Loucy (cell line): Measurements from ENCODE around the gene GPC3.

Source experiments
- H2AFZ ChIP-seq: fragments of 200-600 bp; sonication (generic); 2 replicates; pipeline ENCODE4 v1.6.0; 2016; ENCODE audit warnings: antibody characterized with exemption, mild to moderate bottlenecking, low read length, moderate library complexity
- H3F3A ChIP-seq: fragments of 200-600 bp; 2 replicates; pipeline ENCODE4 v1.6.0; 2016; ENCODE audit warnings: antibody characterized with exemption, low read depth, mild to moderate bottlenecking
- H3K27me3 ChIP-seq: fragments of 200-600 bp; sonication (generic); 2 replicates; pipeline ENCODE4 v1.6.1; 2014; ENCODE audit warnings: low read length, mild to moderate bottlenecking; ENCODE audit not compliant: insufficient read depth, poor library complexity, severe bottlenecking
- H3K36me3 ChIP-seq: fragments of 200-600 bp; sonication (generic); 2 replicates; pipeline ENCODE4 v1.6.1; 2016; ENCODE audit warnings: low read length; ENCODE audit not compliant: insufficient read depth
- H3K4me1 ChIP-seq: fragments of 200-600 bp; sonication (generic); 2 replicates; pipeline ENCODE4 v1.5.1; 2014; ENCODE audit warnings: low read length, mild to moderate bottlenecking; ENCODE audit not compliant: insufficient read depth, poor library complexity, severe bottlenecking
- H3K4me2 ChIP-seq: fragments of 200-600 bp; sonication (generic); 2 replicates; pipeline ENCODE4 v1.6.0; 2014; ENCODE audit warnings: antibody characterized with exemption, low read length, low read depth, mild to moderate bottlenecking; ENCODE audit not compliant: poor library complexity, severe bottlenecking
- H3K4me3 ChIP-seq: fragments of 200-600 bp; sonication (generic); 2 replicates; pipeline ENCODE4 v1.5.1; 2014; ENCODE audit warnings: low read length, mild to moderate bottlenecking, mixed read lengths; ENCODE audit not compliant: poor library complexity, severe bottlenecking
- H3K79me2 ChIP-seq: fragments of 200-600 bp; sonication (generic); 2 replicates; pipeline ENCODE4 v1.6.1; 2014; ENCODE audit warnings: low read length; ENCODE audit not compliant: insufficient read depth
- H3K9ac ChIP-seq: fragments of 200-600 bp; sonication (generic); 2 replicates; pipeline ENCODE4 v1.6.0; 2014; ENCODE audit warnings: mild to moderate bottlenecking, low read depth, low read length, moderate library complexity; ENCODE audit not compliant: poor library complexity, severe bottlenecking
- H3K9me2 ChIP-seq: fragments of 200-600 bp; sonication (generic); replicated peaks from 2 replicates; pipeline ENCODE4 v1.6.1; 2016; ENCODE audit warnings: low read depth, low read length, mixed read lengths
- H3K9me3 ChIP-seq: fragments of 200-600 bp; sonication (generic); 2 replicates; pipeline ENCODE4 v1.6.1; 2014; ENCODE audit warnings: mild to moderate bottlenecking, antibody characterized with exemption, low read length, low read depth; ENCODE audit not compliant: insufficient read depth
- H4K20me1 ChIP-seq: fragments of 200-600 bp; sonication (generic); 2 replicates; pipeline ENCODE4 v1.6.0; 2014; ENCODE audit warnings: antibody characterized with exemption, low read length, mild to moderate bottlenecking; ENCODE audit not compliant: insufficient read depth, poor library complexity, severe bottlenecking
- CTCF ChIP-seq: fragments of 200-600 bp; sonication (generic); conservative IDR thresholded peaks from 2 replicates; pipeline ENCODE4 v1.5.1; 2014; ENCODE audit warnings: mild to moderate bottlenecking, antibody characterized with exemption, low read length
- EZH2phosphoT487 ChIP-seq: fragments of 200-600 bp; IDR thresholded peaks from 2 replicates; pipeline ENCODE4 v1.6.1; 2018; ENCODE audit warnings: antibody characterized with exemption, mild to moderate bottlenecking, moderate library complexity, borderline replicate concordance

Gene GPC3

GRCh38 chrX:133880032-133880443, 105.4 kb downstream of the GPC3 start:
- H3K4me3 ChIP-seq = no peak overlapping the region
- no peaks in the 10 kb centered on the region for H3K79me2 ChIP-seq
- no peaks in the 10 kb centered on the region for H3K4me1 ChIP-seq
- H3K9me3 ChIP-seq = no peaks in the 10 kb centered on the region
- H3K4me2 ChIP-seq = no peak overlapping the region
- H2AFZ ChIP-seq = no peak overlapping the region
- no peak overlapping the region for H3K9ac ChIP-seq
- H3F3A ChIP-seq = no peaks in the 10 kb centered on the region
- no peaks in the 10 kb centered on the region for H3K27me3 ChIP-seq
- H4K20me1 ChIP-seq = no peaks in the 10 kb centered on the region
- TF ChIP-seq EZH2phosphoT487 (no peak), CTCF (no peak)
- no peaks in the 10 kb centered on the region for H3K9me2 ChIP-seq
- H3K36me3 ChIP-seq = no peaks in the 10 kb centered on the region

DNA sequence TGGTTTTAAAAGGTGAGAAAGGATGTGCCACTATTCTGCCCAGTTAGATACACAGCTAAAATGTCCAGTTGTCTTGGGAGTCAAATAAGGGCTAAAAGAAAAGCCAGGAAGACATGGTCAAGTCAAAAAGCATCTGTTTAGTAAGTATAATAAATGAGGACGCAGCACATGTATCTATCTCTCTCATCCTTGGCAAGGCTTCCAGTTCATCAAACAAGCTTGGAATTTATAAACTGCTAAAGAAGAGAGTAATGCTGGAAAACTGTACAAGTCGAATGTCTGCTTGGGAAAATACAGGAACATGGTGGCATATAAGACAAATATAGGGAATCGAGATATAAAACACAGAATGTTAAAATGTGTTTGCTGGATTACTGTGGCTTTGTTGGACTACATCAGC, 106.7 kb downstream of the GPC3 start:
- H3K79me2 ChIP-seq = no peaks in the 10 kb centered on the region
- H3K9me2 ChIP-seq = no peaks in the 10 kb centered on the region
- TF ChIP-seq EZH2phosphoT487 = no peak
- no peak for TF ChIP-seq CTCF
- no peaks in the 10 kb centered on the region for H3K36me3 ChIP-seq
- no peak overlapping the region for H3K4me3 ChIP-seq
- H3K4me1 ChIP-seq = no peaks in the 10 kb centered on the region
- no peaks in the 10 kb centered on the region for H3F3A ChIP-seq
- H3K9me3 ChIP-seq = no peaks in the 10 kb centered on the region
- no peak overlapping the region for H2AFZ ChIP-seq
- H3K27me3 ChIP-seq = no peaks in the 10 kb centered on the region
- no peak overlapping the region for H3K4me2 ChIP-seq
- H4K20me1 ChIP-seq = no peaks in the 10 kb centered on the region
- no peak overlapping the region for H3K9ac ChIP-seq

- Histone ChIP-seq H3K79me2 (no peaks in the 10 kb centered on the region), H4K20me1 (no peaks in the 10 kb centered on the region), H3K9me2 (no peaks in the 10 kb centered on the region), H3K9ac (no peak overlapping the region), H3K4me1 (no peaks in the 10 kb centered on the region), H3K4me2 (no peak overlapping the region), H3K27me3 (no peaks in the 10 kb centered on the region), H3K36me3 (no peaks in the 10 kb centered on the region), H3F3A (no peaks in the 10 kb centered on the region), H2AFZ (no peak overlapping the region), H3K9me3 (no peaks in the 10 kb centered on the region), H3K4me3 (no peak overlapping the region)
- TF ChIP-seq CTCF (no peak), EZH2phosphoT487 (no peak)
Measured at GRCh38 chrX:133876646-133877045, 108.7 kb downstream of the GPC3 start.
